ENCODE measurements around the gene ZFP42.

The ZFP42 gene

DNA sequence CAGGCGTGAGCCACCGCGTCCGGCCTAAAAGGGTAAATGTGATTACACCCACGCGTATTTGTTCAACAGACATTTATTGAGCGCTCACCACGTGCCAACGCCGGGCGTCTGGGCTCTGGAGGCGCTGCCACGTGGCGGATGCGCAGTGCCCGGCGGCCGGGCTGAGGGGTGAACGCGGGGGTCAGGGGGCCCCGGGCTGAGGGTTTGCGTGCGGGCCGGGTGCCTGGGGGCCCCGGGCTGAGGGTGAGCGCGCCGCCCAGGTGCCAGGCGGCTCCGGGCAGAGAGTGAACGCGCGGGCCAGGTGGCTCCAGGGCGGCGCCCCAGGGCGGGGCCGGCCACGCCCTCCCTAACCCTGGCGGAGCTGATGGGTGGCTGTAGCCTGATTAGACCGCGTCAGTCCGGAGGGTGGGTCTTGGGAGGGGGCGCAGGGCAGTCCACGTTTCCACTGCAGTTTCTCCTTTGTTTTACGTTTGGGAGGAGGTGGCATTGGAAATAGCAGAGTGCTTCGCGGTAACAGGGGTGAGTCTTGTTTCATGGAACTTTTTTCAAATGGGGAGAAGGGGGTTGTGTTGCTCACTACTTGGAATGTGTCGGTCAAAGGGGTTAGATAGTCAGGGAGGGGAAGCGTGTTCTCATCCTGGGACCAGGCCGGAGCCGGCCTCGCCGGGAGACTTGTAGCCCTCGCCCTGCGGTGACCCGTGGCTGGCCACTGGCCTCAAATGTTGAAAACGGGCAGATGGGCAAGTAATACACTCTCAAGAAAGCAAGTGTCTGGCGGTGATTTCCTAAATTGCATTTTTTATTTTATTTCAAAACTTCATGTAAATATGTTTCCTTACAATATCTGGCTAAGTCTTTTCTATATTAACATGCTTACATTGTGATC lies at the start of gene ZFP42:
Gene ZFP42, plus strand, starts transcription at position 450 of the 886 bp plus-strand sequence. CDS start 7,037 bp downstream, outside the sequence.
- peak within 1 kb of the TSS; percentile 93 for H3K4me3 ChIP-seq (ENCODE audit: low read depth, low read length)

DNA sequence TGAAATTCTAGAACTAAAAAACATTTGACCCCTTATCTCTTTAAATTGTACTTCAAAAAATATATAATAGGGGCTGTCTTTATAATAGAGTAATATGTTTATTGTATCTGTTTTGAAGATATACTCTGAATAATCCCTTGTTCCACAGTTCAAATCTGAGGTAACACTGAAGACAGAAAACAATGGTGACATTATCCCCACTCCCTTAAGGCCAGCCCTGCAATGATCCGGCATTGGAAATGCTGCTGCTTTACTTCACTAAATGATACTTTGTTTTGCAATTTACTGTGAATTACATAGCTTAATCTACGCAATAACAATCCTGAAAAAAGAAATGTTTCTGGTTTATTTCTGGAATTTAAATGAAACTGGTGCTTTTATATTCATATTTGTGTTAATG lies 34.4 kb upstream of the ZFP42 start:
- H3K4me3 ChIP-seq (ENCODE audit: low read depth, low read length), result no peak overlapping the region

DNA sequence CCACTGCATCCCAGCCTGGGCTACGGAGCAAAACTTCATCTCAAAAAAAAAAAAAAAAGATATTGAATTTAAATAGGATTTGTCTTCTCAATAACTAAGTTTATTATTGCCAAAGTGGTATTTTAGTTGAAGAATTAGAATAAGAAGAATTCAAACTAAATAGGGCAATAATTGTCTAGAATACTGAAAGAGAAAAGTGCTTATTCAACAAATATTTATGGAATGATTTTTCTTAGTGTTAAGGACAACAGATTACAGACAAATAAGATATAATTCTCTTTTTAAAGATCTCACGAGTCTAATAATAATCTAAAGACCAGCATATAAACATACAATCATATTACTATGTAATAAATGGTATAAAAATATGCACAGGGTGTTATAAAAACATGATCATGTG lies 33.6 kb upstream of the ZFP42 start:
- no peak overlapping the region for H3K4me3 ChIP-seq (ENCODE audit: low read depth, low read length)

DNA sequence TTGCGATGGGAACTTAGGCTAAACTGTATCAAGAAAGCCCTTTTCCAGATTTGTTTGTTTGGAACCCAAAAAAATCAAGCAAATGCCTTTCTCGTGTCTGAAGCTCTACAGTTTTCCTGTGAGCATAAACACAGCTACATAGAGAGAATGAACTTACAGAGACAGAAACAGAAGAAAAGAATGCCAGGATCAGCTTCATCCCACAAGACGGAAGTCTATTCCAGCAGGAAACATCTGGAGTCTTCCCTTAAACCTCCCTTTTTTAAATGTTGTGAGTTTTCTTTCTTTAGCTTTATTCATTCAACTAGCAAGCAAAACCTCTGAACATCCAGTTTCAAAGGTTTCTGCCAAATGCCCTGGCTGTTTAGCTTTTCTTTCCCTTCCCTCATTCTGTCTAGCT lies 32.6 kb upstream of the ZFP42 start:
- no peak overlapping the region for H3K4me3 ChIP-seq (ENCODE audit: low read depth, low read length)

DNA sequence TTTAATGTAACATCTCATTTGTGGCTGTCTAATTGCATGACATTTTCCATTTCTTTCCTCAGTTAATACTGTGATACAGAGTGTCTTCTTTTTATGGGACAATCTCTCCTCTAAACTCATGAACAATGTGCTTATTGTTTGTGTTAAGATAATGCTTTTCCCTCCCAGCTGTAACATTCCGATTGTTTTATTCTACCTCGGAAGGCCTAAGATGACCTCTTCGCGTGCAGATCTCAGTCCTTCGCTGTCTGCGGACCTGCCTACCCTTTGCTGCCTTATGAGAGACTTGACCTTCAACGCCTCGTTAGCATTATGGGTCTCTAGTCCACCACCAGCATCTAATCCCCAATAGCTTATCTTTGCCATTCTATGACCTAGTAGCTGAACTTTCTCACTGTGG lies 29.8 kb upstream of the ZFP42 start:
- H3K4me3 ChIP-seq (ENCODE audit: low read depth, low read length), result no peak overlapping the region

DNA sequence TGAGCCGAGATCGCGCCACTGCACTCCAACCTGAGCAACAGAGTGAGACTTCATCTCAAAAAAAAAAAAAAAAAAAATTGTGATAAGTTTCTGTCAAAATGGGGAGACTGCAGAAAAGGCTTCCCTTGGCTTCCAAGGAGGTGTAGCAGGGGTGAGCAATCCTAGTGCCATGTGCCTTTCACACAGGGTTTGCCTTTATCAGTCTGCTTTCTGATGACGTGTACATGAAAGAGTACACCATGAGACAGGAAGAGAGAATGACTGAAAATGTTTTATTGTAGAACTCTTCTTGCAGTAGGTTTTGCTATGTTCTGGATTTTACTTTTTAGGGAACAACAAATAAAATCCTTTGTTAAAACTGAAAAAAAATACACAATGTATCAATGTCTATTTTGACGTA lies 23.4 kb upstream of the ZFP42 start:
- H3K4me3 ChIP-seq (ENCODE audit: low read depth, low read length), result no peak overlapping the region

DNA sequence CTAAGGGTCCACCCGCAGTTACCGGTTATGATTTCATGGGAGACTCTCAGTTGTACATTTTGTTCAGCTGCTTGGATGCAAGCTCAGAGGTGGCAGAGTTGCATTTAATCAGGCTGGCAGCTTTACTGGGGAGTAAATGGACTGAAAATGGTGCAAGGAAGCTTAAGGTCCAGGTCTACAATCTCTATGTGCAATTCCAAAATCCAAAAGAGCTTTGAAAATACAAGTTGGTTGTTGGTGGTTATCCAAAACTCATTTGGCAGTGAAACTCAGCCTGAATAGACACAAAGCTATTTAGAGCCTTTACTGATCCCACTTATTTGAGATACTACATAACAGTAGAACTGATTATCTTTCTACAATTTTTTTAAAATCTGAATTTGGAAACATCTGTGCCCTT lies 11.8 kb upstream of the ZFP42 start:
- H3K4me3 ChIP-seq (ENCODE audit: low read depth, low read length), result no peak overlapping the region

DNA sequence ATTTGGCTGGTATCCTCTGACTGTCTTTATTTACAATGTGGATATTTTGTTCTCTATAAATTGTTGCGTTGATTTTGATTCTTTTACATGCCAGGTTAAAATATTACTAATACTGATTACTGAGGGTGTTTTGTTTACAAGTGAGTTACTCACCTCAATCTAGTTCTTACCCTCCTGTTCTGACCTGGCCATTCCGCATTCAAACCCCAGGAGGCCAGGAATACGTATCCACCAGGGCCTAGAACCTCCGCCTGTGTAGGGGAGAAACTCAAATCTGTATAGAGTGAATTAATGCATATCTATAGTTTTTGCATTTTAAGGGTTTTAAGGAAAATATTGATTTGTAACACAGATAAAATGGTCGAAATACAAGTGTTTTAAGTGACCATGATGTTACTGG lies 2.6 kb upstream of the ZFP42 start:
- H3K4me3 ChIP-seq (ENCODE audit: low read depth, low read length), result no peak overlapping the region

DNA sequence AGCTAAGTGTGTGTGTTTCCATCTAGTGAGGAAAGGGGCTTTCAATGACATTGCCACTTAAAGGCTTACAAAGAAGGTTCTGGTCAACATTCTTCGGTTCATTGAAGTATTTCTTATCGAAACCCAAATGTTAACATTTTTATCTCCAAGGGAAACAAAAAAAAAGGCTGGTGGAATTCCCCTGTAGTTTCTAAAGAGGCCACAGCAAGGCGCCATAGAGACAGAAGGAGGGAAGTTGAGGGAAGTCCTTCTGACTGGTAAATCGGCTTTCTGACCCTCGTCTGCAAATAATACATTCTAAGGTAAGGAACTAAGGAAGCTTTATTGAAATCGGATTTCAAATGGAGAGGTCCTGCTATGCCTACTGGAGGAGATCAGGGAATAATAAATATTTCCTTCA lies 1.7 kb upstream of the ZFP42 start:
- no peak overlapping the region for H3K4me3 ChIP-seq (ENCODE audit: low read depth, low read length)

DNA sequence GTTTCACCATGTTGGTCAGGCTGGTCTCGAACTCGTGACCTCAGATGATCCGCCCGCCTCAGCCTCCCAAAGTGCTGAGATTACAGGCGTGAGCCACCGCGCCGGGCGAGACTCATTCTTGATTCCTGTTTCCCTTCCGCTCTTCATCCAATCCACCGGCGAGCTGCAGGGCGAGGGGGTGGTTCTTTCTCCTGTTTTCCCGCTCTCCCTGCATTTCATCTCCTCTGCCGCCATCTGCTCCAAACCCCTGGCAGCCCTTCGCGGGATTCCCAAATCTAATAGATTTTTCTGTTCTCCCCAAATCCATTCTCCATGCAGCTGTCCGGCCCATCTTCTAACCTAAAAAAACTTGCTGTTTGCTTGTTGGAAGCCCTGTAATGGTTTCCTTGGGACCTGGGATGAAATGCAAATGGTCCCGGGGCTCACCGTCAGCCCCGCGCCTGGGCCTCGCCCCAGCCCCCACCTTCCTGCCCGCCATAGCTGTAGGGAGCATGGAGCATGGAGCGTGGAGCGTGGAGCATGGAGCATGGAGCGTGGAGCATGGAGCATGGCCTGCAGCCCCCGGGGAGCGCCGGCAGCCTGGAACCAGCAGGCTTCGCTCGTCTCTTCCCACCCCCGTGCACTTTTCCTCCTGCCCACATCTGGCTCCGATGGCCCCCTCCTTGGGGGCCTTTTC lies 1.1 kb downstream of the ZFP42 start:
- H3K4me3 ChIP-seq (ENCODE audit: low read depth, low read length), result peak overlapping the region; percentile 93

DNA sequence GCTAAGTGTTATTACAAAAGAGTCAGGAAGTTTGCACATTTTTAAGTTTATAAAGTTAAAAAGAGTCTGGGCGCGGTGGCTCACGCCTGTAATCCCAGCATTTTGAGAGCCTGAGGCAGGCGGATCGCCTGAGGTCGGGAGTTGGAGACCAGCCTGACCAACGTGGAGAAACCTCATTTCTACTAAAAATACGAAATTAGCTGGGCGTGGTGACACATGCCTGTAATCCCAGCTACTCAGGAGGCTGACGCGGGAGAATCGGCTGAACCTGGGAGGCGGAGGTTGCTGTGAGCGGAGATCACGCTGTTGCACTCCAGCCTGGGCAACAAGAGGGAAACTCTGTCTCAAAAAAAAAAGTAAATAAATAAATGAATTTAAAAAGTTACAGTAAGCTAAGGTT lies 2.4 kb downstream of the ZFP42 start:
- H3K4me3 ChIP-seq (ENCODE audit: low read depth, low read length), result peak overlapping the region; percentile 24

DNA sequence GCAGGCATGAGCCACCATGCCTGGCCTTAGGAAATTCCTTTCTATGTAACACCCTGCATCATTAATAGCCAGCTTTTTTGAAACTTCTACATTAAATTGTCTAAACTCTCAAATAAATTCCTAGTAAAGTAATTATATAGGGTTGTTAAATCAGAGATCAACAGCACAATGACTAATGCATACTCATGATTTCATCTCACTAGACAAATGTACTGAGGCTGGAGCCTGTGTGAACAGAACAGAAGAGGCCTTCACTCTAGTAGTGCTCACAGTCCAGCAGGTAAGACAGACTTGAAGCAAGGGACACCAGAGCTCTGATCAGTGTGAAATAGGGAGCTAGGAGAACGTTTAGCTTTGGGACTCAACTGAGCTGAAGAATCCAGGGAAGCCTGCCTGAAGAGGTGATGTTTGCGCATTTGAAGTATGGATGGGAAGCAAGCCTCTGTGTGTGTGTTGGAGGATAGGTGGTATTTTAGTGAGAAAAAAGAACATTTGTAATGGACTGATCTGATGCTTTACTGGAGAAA lies 3.9 kb downstream of the ZFP42 start:
- H3K4me3 ChIP-seq (ENCODE audit: low read depth, low read length), result no peak overlapping the region

DNA sequence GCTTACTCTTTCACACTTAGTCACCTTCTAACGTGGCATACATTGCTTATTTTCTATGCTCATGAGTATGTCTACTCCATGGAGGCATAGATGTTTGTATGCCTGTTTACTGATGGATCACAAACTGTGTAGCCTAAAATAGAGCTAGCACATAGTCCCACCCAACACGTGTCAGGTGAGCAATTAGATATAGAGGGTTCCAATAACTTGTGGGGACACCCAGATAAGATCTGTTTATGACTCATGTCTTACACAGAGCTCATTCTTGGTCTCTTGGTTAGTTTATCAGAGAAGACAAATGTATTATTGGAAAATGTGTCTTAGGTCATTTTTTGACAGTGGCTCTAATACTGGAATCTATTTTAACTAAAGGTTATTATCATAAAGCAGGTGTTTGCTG lies 6.8 kb downstream of the ZFP42 start:
- no peak overlapping the region for H3K4me3 ChIP-seq (ENCODE audit: low read depth, low read length)

DNA sequence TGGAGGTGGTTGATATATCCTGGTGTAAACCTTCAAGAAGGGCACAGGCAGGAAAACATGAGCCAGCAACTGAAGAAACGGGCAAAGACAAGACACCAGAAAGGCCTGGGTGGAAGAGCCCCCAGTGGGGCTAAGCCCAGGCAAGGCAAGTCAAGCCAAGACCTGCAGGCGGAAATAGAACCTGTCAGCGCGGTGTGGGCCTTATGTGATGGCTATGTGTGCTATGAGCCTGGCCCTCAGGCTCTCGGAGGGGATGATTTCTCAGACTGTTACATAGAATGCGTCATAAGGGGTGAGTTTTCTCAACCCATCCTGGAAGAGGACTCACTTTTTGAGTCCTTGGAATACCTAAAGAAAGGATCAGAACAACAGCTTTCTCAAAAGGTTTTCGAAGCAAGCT lies 7.2 kb downstream of the ZFP42 start:
- no peak overlapping the region for H3K4me3 ChIP-seq (ENCODE audit: low read depth, low read length)

DNA sequence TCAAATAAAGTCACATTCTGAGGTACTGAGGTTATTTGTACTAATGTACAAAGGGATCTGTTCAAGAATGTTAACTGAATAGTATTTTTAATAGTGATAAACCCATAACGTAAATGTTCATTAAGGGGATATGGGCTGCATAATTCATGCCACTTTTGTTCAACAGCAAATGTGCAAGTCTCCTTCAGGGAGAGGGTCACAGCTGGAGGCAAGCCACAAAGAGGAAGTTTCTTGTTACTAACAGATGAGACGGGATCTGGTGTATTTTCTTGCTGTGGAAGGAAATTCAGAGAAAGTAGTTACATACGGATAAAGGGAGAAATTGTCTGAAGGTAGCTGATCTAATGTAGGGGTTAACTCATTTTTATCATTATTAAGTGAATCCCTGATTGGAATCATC lies 10.0 kb downstream of the ZFP42 start:
- no peak overlapping the region for H3K4me3 ChIP-seq (ENCODE audit: low read depth, low read length)

DNA sequence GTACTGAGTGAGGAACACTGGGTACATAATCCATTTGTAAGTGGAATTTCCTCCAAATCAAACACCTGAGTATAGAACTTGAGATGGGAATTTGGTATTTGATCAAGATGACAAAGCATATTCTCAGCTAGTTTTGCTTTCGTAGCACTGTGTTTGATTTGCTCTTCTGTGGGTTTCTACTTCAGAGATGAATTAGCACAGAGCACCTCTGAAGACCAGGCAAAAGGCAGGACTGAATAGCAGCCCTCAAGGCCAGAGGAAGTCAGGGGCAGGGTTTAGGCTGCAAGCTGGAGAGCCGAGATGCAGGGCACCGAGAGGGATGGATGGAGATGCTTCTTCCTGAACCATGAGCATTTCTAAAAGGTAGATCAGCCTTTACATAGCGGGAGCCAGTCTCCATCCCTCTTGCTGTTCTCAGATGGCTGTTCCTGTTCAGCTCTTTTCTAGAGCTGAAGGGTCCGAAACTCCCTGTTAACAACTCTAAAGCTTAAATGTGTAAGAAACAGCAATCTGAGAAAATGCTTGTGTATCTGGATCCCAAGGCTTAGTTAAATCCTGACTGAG lies 10.8 kb downstream of the ZFP42 start:
- no peak overlapping the region for H3K4me3 ChIP-seq (ENCODE audit: low read depth, low read length)

DNA sequence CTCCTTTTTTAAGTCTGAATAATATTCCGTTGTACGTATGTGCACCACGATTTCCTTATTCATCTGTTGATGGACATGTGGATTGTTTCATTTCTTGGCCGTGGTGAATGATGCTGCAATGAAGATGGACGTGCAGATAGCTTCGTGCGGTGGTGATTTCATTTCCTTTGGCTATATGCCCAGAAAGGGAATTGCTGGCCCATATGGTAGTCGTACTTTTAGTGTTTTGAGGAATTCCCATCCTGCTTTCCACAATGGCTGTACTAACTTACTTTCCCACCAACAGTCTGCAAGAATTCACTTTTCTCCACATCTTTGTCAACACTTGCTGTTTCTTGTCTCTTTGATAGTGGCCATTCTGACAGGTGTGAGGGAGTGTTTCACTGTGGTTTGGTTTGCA lies 12.8 kb downstream of the ZFP42 start:
- H3K4me3 ChIP-seq (ENCODE audit: low read depth, low read length), result no peak overlapping the region

DNA sequence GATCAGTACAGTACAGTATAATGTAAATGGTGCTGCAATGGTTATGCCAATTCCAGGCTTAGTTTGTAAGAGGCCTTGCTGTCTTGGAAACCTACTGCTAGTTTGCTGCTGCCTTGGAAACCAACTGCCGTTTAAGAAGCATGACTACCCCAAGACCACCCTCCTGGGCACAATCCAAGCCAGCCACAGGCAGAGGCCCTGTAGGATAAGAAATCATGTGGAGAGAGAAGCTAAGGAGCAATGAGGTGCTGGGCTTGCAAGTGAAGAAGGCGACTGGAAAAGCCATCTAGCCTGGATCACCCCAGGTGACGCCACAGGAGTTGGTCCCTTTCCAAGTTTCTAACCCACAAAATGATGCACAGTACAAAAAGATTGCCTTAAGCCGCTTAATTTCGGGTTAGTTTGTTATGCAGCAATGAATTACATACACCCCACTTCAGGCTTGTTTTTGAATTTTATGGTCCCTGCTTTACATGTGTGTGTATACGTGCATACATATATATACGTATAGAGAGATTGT lies 16.9 kb downstream of the ZFP42 start:
- no peak overlapping the region for H3K4me3 ChIP-seq (ENCODE audit: low read depth, low read length)

DNA sequence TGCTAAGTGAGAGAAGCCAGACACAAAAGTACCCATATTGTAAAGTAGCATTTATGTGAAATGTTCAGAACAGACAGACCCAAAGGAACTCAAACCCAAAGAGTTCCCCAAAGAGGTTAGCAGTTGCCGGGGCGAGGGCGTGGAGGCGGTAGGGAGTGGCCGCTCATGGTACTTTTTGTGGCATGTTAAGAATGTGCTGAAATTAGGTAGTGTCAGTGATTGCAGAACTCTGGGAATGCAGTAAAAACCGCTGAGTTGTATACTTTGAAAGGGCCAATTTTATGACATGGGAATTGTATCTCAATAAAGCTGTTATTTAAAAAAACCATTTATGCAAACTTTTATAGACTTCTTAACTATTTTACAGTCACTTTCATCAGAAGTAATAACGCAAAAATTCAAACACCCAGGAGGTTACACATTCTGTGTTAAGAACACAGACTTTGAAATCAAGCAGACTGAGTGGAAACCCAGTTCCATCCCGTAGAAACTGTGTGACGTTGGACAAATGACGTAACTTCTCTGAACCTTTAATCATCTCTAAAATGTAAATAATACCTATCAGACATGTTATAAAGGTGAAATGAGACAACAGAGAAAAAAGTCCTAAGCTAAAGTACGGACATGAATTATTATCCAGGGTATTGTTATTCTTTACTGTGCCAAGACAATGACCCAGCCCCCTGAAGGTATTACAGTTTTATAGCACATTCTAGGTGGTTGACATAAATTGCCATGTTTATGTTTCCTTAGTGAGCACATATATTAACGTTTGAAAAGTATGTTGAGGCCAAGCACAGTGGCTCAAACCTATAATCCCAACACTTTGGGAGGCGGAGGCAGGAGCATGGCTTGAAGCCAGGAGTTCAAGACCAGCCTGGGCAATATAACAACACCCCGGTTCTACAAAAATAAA lies 19.7 kb downstream of the ZFP42 start:
- no peak overlapping the region for H3K4me3 ChIP-seq (ENCODE audit: low read depth, low read length)

DNA sequence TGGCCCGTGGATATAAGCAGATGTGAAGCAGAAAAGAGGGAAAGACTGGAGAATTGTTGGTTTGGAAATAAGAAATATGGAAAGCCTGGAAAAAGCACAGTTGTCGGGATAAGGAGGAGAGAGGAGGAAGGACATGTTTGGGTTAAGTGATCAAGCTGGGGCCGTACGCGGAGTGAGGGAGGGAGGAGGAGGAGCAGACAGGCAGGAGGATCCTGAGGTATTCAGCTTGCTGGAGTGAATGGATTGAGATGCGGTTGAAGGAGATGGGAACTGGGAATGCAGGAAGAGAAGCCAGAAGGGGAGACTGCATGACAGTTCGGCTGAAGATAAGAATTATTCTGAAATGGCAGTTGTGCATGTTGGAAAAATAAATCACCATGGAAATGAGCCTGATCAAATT lies 21.2 kb downstream of the ZFP42 start:
- H3K4me3 ChIP-seq (ENCODE audit: low read depth, low read length), result no peak overlapping the region

DNA sequence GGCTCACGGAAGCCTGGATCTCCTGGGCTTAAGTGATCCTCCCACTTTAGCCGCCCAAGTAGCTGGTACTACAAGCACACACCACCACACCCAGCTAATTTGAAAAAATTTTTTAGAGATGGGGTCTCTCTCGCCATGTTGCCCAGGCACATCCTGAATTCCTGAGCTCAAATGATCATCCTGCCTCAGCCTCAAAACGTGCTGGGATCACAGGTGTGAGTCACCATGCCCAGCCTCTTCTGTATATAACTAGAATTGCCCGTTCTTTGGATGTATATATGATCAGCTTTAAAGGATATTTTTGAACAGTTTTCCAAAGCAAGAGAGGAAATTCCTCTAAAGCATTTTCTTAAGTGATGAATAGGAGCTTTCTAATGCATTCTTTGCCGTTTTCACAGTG lies 22.7 kb downstream of the ZFP42 start:
- H3K4me3 ChIP-seq (ENCODE audit: low read depth, low read length), result no peak overlapping the region

All from iPS-11a (cell line).